Measurements from ENCODE around the gene IL32.
"Not testable (repeated sequence)": the region's sequence is repeated elsewhere in the genome, so short reads cannot be mapped to it uniquely, and the experiment has no call there.

Gene IL32

GRCh38 chr16:3028716-3029319 lies 36.6 kb upstream of the IL32 start:
- DNase-seq: peak; percentile 76

- DNase-seq: no peak
Measured at GRCh38 chr16:3029491-3030221, 35.8 kb upstream of the IL32 start.

GRCh38 chr16:3030222-3031212 lies 34.9 kb upstream of the IL32 start:
- DNase-seq: no peak

- no peak for DNase-seq
Measured at GRCh38 chr16:3032624-3033023, 32.8 kb upstream of the IL32 start.

GRCh38 chr16:3035289-3035971 lies 30.0 kb upstream of the IL32 start:
- peak; percentile 66 for DNase-seq

GRCh38 chr16:3035972-3036725 lies 29.3 kb upstream of the IL32 start:
- no peak for DNase-seq

GRCh38 chr16:3036726-3037315 lies 28.6 kb upstream of the IL32 start, which contains the start of gene BICDL2:
BICDL2 (minus strand) TSS chr16:3036944; CDS start chr16:3035496, 1,448 bp downstream.
- DNase-seq: no peak

- DNase-seq: peak; percentile 62
Measured at GRCh38 chr16:3038256-3038655, 27.2 kb upstream of the IL32 start.

GRCh38 chr16:3038896-3039295 lies 26.5 kb upstream of the IL32 start:
- DNase-seq: no peak

GRCh38 chr16:3042376-3042775 lies 23.1 kb upstream of the IL32 start:
- DNase-seq: no peak

GRCh38 chr16:3044708-3045107 lies 20.7 kb upstream of the IL32 start:
- no peak for DNase-seq

- no peak for DNase-seq
Measured at GRCh38 chr16:3045758-3046640, 19.4 kb upstream of the IL32 start, which contains the start of gene MMP25. MMP25 (plus strand) TSS chr16:3046561; CDS start chr16:3046918, 357 bp downstream.

GRCh38 chr16:3046641-3047386 lies 18.6 kb upstream of the IL32 start:
- DNase-seq: no peak

GRCh38 chr16:3047387-3047720 lies 18.1 kb upstream of the IL32 start:
- no peak for DNase-seq

- DNase-seq: no peak
Measured at GRCh38 chr16:3049921-3050481, 15.4 kb upstream of the IL32 start.

- DNase-seq: no peak
Measured at GRCh38 chr16:3050487-3050886, 15.0 kb upstream of the IL32 start.

GRCh38 chr16:3051009-3051408 lies 14.4 kb upstream of the IL32 start:
- DNase-seq: no peak

GRCh38 chr16:3051494-3051893 lies 13.9 kb upstream of the IL32 start:
- DNase-seq: no peak

GRCh38 chr16:3052571-3053329 lies 12.7 kb upstream of the IL32 start:
- not testable (repeated sequence) for DNase-seq
